NCI-H446 treated with DMSO at 0.1 percent for 48 hours (cell line): Measurements from ENCODE around the gene FMN2.

Experiments used
- DNase-seq: peaks from one replicate; lab custom pipeline; 2025; lab: John Stamatoyannopoulos, UW

Gene FMN2

GRCh38 chr1:240423246-240423924 lies 331.7 kb downstream of the FMN2 start:
- no peak for DNase-seq

- no peak for DNase-seq
Observed at GRCh38 chr1:240424740-240425464, 333.2 kb downstream of the FMN2 start.

GRCh38 chr1:240426051-240426450 lies 334.4 kb downstream of the FMN2 start:
- DNase-seq, result no peak

GRCh38 chr1:240435996-240436566 lies 344.4 kb downstream of the FMN2 start:
- DNase-seq, result no peak

GRCh38 chr1:240441669-240442068 lies 350.0 kb downstream of the FMN2 start:
- DNase-seq, result no peak

- DNase-seq, result no peak
Observed at GRCh38 chr1:240445369-240445768, 353.7 kb downstream of the FMN2 start.

- no peak for DNase-seq
Observed at GRCh38 chr1:240455228-240455821, 363.6 kb downstream of the FMN2 start.

- DNase-seq, result no peak
Observed at GRCh38 chr1:240457203-240457602, 365.5 kb downstream of the FMN2 start.

- no peak for DNase-seq
Observed at GRCh38 chr1:240462277-240462676, 370.6 kb downstream of the FMN2 start.

GRCh38 chr1:240462766-240463395 lies 371.2 kb downstream of the FMN2 start:
- DNase-seq, result no peak

GRCh38 chr1:240464099-240464498 lies 372.4 kb downstream of the FMN2 start:
- DNase-seq, result no peak

GRCh38 chr1:240465531-240465940 lies 373.9 kb downstream of the FMN2 start:
- DNase-seq, result no peak

- no peak for DNase-seq
Observed at GRCh38 chr1:240466509-240466908, 374.8 kb downstream of the FMN2 start.

GRCh38 chr1:240467895-240468294 lies 376.2 kb downstream of the FMN2 start:
- no peak for DNase-seq

GRCh38 chr1:240468656-240469055 lies 377.0 kb downstream of the FMN2 start:
- no peak for DNase-seq

- no peak for DNase-seq
Observed at GRCh38 chr1:240474133-240474614, 382.5 kb downstream of the FMN2 start.

GRCh38 chr1:240475832-240476231 lies 384.1 kb downstream of the FMN2 start:
- no peak for DNase-seq

- no peak for DNase-seq
Observed at GRCh38 chr1:240478536-240478935, 386.9 kb downstream of the FMN2 start.

- DNase-seq, result no peak
Observed at GRCh38 chr1:240484804-240485443, 393.2 kb downstream of the FMN2 start.

GRCh38 chr1:240486611-240487010 lies 394.9 kb downstream of the FMN2 start:
- DNase-seq, result no peak

GRCh38 chr1:240487493-240487892 lies 395.8 kb downstream of the FMN2 start:
- no peak for DNase-seq

- no peak for DNase-seq
Observed at GRCh38 chr1:240491156-240491555, 399.5 kb downstream of the FMN2 start.
